IMR-90 (cell line): ENCODE results near the gene BASP1. TPM values are rescaled to one million over a fixed set of nuclear protein-coding genes. Genes with fewer than 3 reads are reported as not detected.
"Not testable (repeated sequence)": the region's sequence is repeated elsewhere in the genome, so short reads cannot be mapped to it uniquely, and the experiment has no call there.

Experiments
- ATAC-seq: fragments of 200-7000 bp; cut with Tn5 transposase; 2 replicates; pipeline ENCODE4 v1.9.1; 2020; ENCODE audit warnings: low read depth, mild to moderate bottlenecking, moderate library complexity
- BruUV-seq: library from RNA; stranded (reverse); fragments of 400-500 nt; replicated peaks from 2 replicates; lab custom pipeline; 2021; lab: Mats Ljungman, UMichigan
- CTCF ChIA-PET: fragments of 300-600 bp; formaldehyde crosslinking; extraction: SDS; loops from one replicate; lab custom pipeline; 2021; ENCODE audit warnings: antibody characterized with exemption; lab: Yijun Ruan, JAX
- POLR2A ChIA-PET: fragments of 300-600 bp; sonication (Branson Sonifier 250); formaldehyde crosslinking; loops from one replicate; lab custom pipeline; 2022; ENCODE audit warnings: antibody characterized with exemption; ENCODE audit not compliant: unreplicated experiment; lab: Charles Lee
- DNase-seq: peaks from one replicate; pipeline ENCODE4 v3.0.0; 2013
- H2AFZ ChIP-seq: replicated peaks from 2 replicates; pipeline ENCODE3; 2013; ENCODE audit warnings: low read length, mild to moderate bottlenecking; ENCODE audit not compliant: poor library complexity
- H2AK5ac ChIP-seq: 2 replicates; pipeline ENCODE4 v1.6.1; 2013; ENCODE audit warnings: low read depth, low read length, inconsistent platforms
- H2AK9ac ChIP-seq: replicated peaks from 2 replicates; pipeline ENCODE3; 2013; ENCODE audit warnings: mild to moderate bottlenecking, low read depth, low read length, moderate library complexity; ENCODE audit not compliant: poor library complexity
- H2BK120ac ChIP-seq: 2 replicates; pipeline ENCODE4 v1.6.1; 2013; ENCODE audit warnings: low read depth, low read length, inconsistent platforms
- H2BK15ac ChIP-seq: 3 replicates; pipeline ENCODE4 v1.6.1; 2013; ENCODE audit warnings: low read depth, low read length, inconsistent platforms
- H2BK20ac ChIP-seq: 2 replicates; pipeline ENCODE4 v1.6.1; 2013; ENCODE audit warnings: low read depth, mild to moderate bottlenecking, inconsistent platforms, low read length, moderate library complexity
- H2BK5ac ChIP-seq: 2 replicates; pipeline ENCODE4 v1.6.1; 2013; ENCODE audit warnings: mild to moderate bottlenecking, low read depth, low read length, inconsistent platforms; ENCODE audit not compliant: poor library complexity, severe bottlenecking
- H3K14ac ChIP-seq: replicated peaks from 2 replicates; pipeline ENCODE4 v1.6.1; 2013; ENCODE audit warnings: low read depth, low read length, inconsistent platforms
- H3K18ac ChIP-seq: 2 replicates; pipeline ENCODE4 v1.6.1; 2013; ENCODE audit warnings: low read depth, low read length, control low read depth
- H3K23ac ChIP-seq: 2 replicates; pipeline ENCODE4 v1.6.1; 2013; ENCODE audit warnings: low read depth, low read length, inconsistent platforms
- H3K27ac ChIP-seq: 2 replicates; pipeline ENCODE4 v1.5.1; 2013; ENCODE audit warnings: mild to moderate bottlenecking, control low read depth, low read length; ENCODE audit not compliant: insufficient read depth
- H3K27me3 ChIP-seq: 2 replicates; pipeline ENCODE4 v1.6.1; 2013; ENCODE audit warnings: low read length; ENCODE audit not compliant: control insufficient read depth, insufficient read depth
- H3K36me3 ChIP-seq: 2 replicates; pipeline ENCODE4 v1.6.1; 2013; ENCODE audit warnings: low read length, mixed read lengths; ENCODE audit not compliant: control insufficient read depth, insufficient read depth
- H3K4ac ChIP-seq: 2 replicates; pipeline ENCODE4 v1.6.1; 2013; ENCODE audit warnings: low read depth, low read length, inconsistent platforms
- H3K4me1 ChIP-seq: 2 replicates; pipeline ENCODE4 v1.6.1; 2013; ENCODE audit warnings: low read length, mixed read lengths; ENCODE audit not compliant: control insufficient read depth, insufficient read depth
- H3K4me2 ChIP-seq: 2 replicates; pipeline ENCODE4 v1.6.1; 2013; ENCODE audit warnings: low read depth, mild to moderate bottlenecking, control low read depth, low read length, moderate library complexity
- H3K4me3 ChIP-seq: 2 replicates; pipeline ENCODE4 v1.5.1; 2013; ENCODE audit warnings: low read depth, mild to moderate bottlenecking, control low read depth, low read length, moderate library complexity; ENCODE audit not compliant: insufficient read depth
- H3K56ac ChIP-seq: 2 replicates; pipeline ENCODE4 v1.6.1; 2013; ENCODE audit warnings: low read length, inconsistent platforms; ENCODE audit not compliant: insufficient read depth; ENCODE audit errors: extremely low read depth
- H3K79me1 ChIP-seq, 2 experiments: 2 replicates each; pipeline ENCODE4 v1.6.1; 2013; ENCODE audit warnings: low read length in 2 of 2, inconsistent platforms in 1 of 2, low read depth in 1 of 2
- H3K9ac ChIP-seq: 2 replicates; pipeline ENCODE4 v1.6.1; 2013; ENCODE audit warnings: low read depth, low read length, control low read depth
- H3K9me1 ChIP-seq: 2 replicates; pipeline ENCODE4 v1.6.1; 2013; ENCODE audit warnings: low read length, inconsistent platforms; ENCODE audit not compliant: insufficient read depth
- H3K9me3 ChIP-seq: 2 replicates; pipeline ENCODE4 v1.6.1; 2013; ENCODE audit warnings: low read length; ENCODE audit not compliant: control insufficient read depth, insufficient read depth
- H4K20me1 ChIP-seq: 2 replicates; pipeline ENCODE4 v1.6.1; 2013; ENCODE audit warnings: low read length, inconsistent platforms; ENCODE audit not compliant: insufficient read depth
- H4K5ac ChIP-seq: 2 replicates; pipeline ENCODE4 v1.6.1; 2013; ENCODE audit warnings: mild to moderate bottlenecking, low read depth, low read length, control low read depth
- H4K8ac ChIP-seq, 2 experiments: 2 replicates each; pipeline ENCODE4 v1.6.1; 2013; ENCODE audit warnings: low read depth in 2 of 2, low read length in 2 of 2, control low read depth in 1 of 2, inconsistent platforms in 1 of 2
- H4K91ac ChIP-seq: 2 replicates; pipeline ENCODE4 v1.6.1; 2013; ENCODE audit warnings: low read depth, low read length, inconsistent platforms; ENCODE audit not compliant: insufficient read depth
- BHLHE40 ChIP-seq: fragments of 150-350 bp; IDR thresholded peaks from 2 replicates; pipeline ENCODE4 v1.6.1; 2016; ENCODE audit warnings: mild to moderate bottlenecking, low read depth, low read length
- MAZ ChIP-seq: IDR thresholded peaks from 2 replicates; pipeline ENCODE4 v1.6.1; 2012; ENCODE audit warnings: low read depth, mild to moderate bottlenecking, low read length, improper control_type of control experiment, moderate library complexity, borderline replicate concordance
- RAD21 ChIP-seq: IDR thresholded peaks from 2 replicates; pipeline ENCODE4 v1.6.1; 2012; ENCODE audit warnings: low read length, improper control_type of control experiment
- SMC3 ChIP-seq: fragments of 150-350 bp; IDR thresholded peaks from 2 replicates; pipeline ENCODE4 v1.6.1; 2016; ENCODE audit warnings: low read depth, mild to moderate bottlenecking, antibody characterized with exemption, low read length, moderate library complexity
- WGBS, 2 experiments: methylation state at CpG; one replicate each; pipeline versions ENCODE4 v1.1.5 to v1.1.7; 2013; ENCODE audit warnings: missing lambda C conversion rate in 2 of 2; ENCODE audit not compliant: insufficient read length in 1 of 2; ENCODE audit errors: extremely low coverage in 2 of 2; 5-methylcytosine and 5-hydroxymethylcytosine counted together
- dilution Hi-C: fragments of 300-500 bp; cut with HindIII; formaldehyde crosslinking; loops from one replicate; pipeline ENCODE4 v1.14.3; 2018; ENCODE audit warnings: low sequenced_read_pairs; ENCODE audit not compliant: unreplicated experiment
- in situ Hi-C: fragments of 300-500 bp; cut with MboI; formaldehyde crosslinking; loops from 3 replicates; pipeline ENCODE4 v1.14.3; 2019; ENCODE audit warnings: low sequenced_read_pairs, inconsistent platforms, mixed read lengths
- intact Hi-C: fragments of 100-400 bp; cut with micrococcal nuclease; formaldehyde crosslinking; loops from 2 replicates; pipeline ENCODE4 v1.10.0; 2022
- polyA plus RNA-seq, 3 experiments: library from polyadenylated mRNA; depleted of rRNA; stranded (reverse); fragments of >200 nt; gene quantifications; 2 replicates each; pipeline ENCODE4 v1.2.3, GENCODE V29; 2012; ENCODE audit warnings: low replicate concordance in 1 of 3
- total RNA-seq: library from RNA; depleted of rRNA; stranded (reverse); fragments of >200 nt; gene quantifications from 2 replicates; pipeline ENCODE4 v1.2.3, GENCODE V29; 2012
- TF ChIP-seq, protein P1 (sequence below): fragments of 150-350 bp; IDR thresholded peaks from 2 replicates; pipeline ENCODE4 v1.6.1; 2016; ENCODE audit warnings: low read depth, mild to moderate bottlenecking, low read length, moderate library complexity, borderline replicate concordance
- TF ChIP-seq, protein P2 (sequence below): fragments of 150-350 bp; IDR thresholded peaks from 2 replicates; pipeline ENCODE4 v1.6.1; 2017; ENCODE audit warnings: mild to moderate bottlenecking, antibody characterized with exemption, low read length, low read depth

The BASP1 gene
- total and polyA plus RNA-seq, 2 of the 4 experiments (the other 2 are of a cell fraction) = 39.6 to 103 TPM

DNA sequence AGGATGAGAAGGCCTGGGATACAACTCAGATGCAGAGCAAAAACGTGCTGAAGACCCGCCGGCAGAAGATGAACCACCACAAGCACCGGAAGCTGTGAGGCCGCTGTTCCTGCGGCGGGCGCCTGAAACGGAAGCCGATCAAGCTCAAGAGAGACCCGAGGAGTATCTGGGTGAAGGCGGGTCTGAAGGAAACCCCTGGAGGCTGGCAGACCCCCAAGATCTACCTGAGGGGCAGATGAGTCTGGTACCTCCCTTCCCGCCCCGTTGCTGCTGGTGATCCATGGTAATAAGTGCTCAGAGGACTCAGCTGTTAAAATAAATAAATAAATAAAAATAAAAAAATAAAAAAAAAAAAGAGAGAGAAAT lies 89.3 kb downstream of the BASP1 start:
- CTCF ChIA-PET = no interaction called here
- intact Hi-C loops = loop anchor here (5.0 kb wide), 1 partner anchor 71 kb away; no protein-coding TSS in a partner anchor
- H3K4me2 ChIP-seq = no peak overlapping the region

DNA sequence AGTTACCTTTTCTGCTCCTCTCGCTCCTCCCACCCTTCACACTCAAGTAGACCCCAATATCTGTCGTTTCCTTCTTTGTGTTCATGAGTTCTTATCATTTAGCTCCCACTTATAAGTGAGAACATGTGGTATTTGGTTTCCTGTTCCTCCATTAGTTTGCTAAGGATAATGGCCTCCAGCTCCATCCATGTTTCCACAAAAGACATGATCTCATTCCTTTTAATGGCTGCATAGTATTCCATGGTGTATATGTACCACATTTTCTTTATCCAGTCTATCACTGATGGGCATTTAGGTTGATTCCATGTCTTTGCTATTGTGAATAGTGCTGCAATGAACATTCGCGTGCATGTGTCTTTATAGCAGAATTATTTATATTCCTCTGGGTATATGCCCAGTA lies 90.0 kb downstream of the BASP1 start:
- H3K27ac ChIP-seq, H3K27me3 ChIP-seq, H3K9me3 ChIP-seq, H2BK5ac ChIP-seq, H3K23ac ChIP-seq, H4K8ac ChIP-seq, H2AK9ac ChIP-seq, DNase-seq, BruUV-seq, H3K9ac ChIP-seq, H4K20me1 ChIP-seq, H3K79me1 ChIP-seq, H3K9me1 ChIP-seq, H3K14ac ChIP-seq, H4K5ac ChIP-seq, H3K4me2 ChIP-seq, H2AK5ac ChIP-seq, dilution Hi-C loops, H4K91ac ChIP-seq, H3K18ac ChIP-seq, H2BK120ac ChIP-seq, H3K4ac ChIP-seq, H3K36me3 ChIP-seq, H2AFZ ChIP-seq, in situ Hi-C loops, H2BK15ac ChIP-seq, POLR2A ChIA-PET, H3K4me3 ChIP-seq, H2BK20ac ChIP-seq, H3K56ac ChIP-seq, ATAC-seq: not testable (repeated sequence)
- CTCF ChIA-PET = interaction anchor here (0.5 kb wide), 1 partner anchor 69 kb away, joined by 3 read pairs; no protein-coding TSS in a partner anchor
- no CpG with 5 or more reads among the region's 4 CpGs for WGBS, 2 experiments
- H3K4me1 ChIP-seq = peaks cover 12% of the 10 kb centered on the region
- intact Hi-C loops = loop anchor here (5.0 kb wide), 1 partner anchor 70 kb away; no protein-coding TSS in a partner anchor

More for the DNA sequence above, 89.3 kb downstream of the BASP1 start:
- H4K8ac ChIP-seq = peak overlapping the region; percentile 28 to 69; a peak in 3 of 4 replicates
- POLR2A ChIA-PET = no interaction called here
- no peak for ATAC-seq
- H3K14ac ChIP-seq = peak overlapping the region; percentile 52; the same call in 1 of the 2 replicates
- H3K4ac ChIP-seq = peak overlapping the region; percentile 42
- peak overlapping the region; percentile 20 for H2AK9ac ChIP-seq
- TF ChIP-seq, protein P1, sequence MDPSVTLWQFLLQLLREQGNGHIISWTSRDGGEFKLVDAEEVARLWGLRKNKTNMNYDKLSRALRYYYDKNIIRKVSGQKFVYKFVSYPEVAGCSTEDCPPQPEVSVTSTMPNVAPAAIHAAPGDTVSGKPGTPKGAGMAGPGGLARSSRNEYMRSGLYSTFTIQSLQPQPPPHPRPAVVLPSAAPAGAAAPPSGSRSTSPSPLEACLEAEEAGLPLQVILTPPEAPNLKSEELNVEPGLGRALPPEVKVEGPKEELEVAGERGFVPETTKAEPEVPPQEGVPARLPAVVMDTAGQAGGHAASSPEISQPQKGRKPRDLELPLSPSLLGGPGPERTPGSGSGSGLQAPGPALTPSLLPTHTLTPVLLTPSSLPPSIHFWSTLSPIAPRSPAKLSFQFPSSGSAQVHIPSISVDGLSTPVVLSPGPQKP = no peak
- TF ChIP-seq RAD21 = no peak
- no peak for TF ChIP-seq BHLHE40
- TF ChIP-seq MAZ = no peak
- TF ChIP-seq, protein P2, sequence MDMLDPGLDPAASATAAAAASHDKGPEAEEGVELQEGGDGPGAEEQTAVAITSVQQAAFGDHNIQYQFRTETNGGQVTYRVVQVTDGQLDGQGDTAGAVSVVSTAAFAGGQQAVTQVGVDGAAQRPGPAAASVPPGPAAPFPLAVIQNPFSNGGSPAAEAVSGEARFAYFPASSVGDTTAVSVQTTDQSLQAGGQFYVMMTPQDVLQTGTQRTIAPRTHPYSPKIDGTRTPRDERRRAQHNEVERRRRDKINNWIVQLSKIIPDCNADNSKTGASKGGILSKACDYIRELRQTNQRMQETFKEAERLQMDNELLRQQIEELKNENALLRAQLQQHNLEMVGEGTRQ = no peak
- TF ChIP-seq SMC3 = no peak
- H3K56ac ChIP-seq = no peak overlapping the region
- H3K9ac ChIP-seq = peak overlapping the region; percentile 15; the same call in 1 of the 2 replicates
- no peak overlapping the region for H3K4me3 ChIP-seq
- H3K79me1 ChIP-seq = no peaks in the 10 kb centered on the region
- no peak overlapping the region for H3K23ac ChIP-seq
- peak overlapping the region; percentile 90 for H3K18ac ChIP-seq
- no TSS peak for BruUV-seq
- no peaks in the 10 kb centered on the region for H3K36me3 ChIP-seq
- H3K27me3 ChIP-seq = no peaks in the 10 kb centered on the region
- peak overlapping the region; percentile 89 for H3K27ac ChIP-seq
- peak overlapping the region; percentile 72 for H2BK120ac ChIP-seq
- H2BK20ac ChIP-seq = peak overlapping the region; percentile 80
- peak overlapping the region; percentile 93 for H2BK5ac ChIP-seq
- 100% methylated on average over 7 of the region's 14 CpGs; no CpG with 5 or more reads in 1 of the 2 experiments for WGBS, 2 experiments
- H3K9me3 ChIP-seq = no peaks in the 10 kb centered on the region
- H4K20me1 ChIP-seq = no peaks in the 10 kb centered on the region
- dilution Hi-C loops = no loop called here
- peak overlapping the region; percentile 23; the same call in 2 of the 3 replicates for H2BK15ac ChIP-seq
- peaks cover 9% of the 10 kb centered on the region for H3K4me1 ChIP-seq
- peak overlapping the region; percentile 64 for H2AFZ ChIP-seq
- peak overlapping the region; percentile 92 for H4K5ac ChIP-seq
- in situ Hi-C loops = no loop called here
- H3K9me1 ChIP-seq = peaks cover 9% of the 10 kb centered on the region
- peak overlapping the region; percentile 77 for H4K91ac ChIP-seq
- peak overlapping the region; percentile 60 for H2AK5ac ChIP-seq
- DNase-seq = no peak
